HG03342 (cell line): Measurements from ENCODE around the gene KPNB1.

Source experiments
- ATAC-seq: cut with Tn5 transposase; IDR thresholded peaks from one replicate; pipeline ENCODE4 v1.9.1; 2021; ENCODE audit warnings: mild to moderate bottlenecking, moderate library complexity; ENCODE audit not compliant: unreplicated experiment

The KPNB1 gene

GRCh38 chr17:47696717-47697642, 47.3 kb downstream of the KPNB1 start:
- no peak for ATAC-seq

DNA sequence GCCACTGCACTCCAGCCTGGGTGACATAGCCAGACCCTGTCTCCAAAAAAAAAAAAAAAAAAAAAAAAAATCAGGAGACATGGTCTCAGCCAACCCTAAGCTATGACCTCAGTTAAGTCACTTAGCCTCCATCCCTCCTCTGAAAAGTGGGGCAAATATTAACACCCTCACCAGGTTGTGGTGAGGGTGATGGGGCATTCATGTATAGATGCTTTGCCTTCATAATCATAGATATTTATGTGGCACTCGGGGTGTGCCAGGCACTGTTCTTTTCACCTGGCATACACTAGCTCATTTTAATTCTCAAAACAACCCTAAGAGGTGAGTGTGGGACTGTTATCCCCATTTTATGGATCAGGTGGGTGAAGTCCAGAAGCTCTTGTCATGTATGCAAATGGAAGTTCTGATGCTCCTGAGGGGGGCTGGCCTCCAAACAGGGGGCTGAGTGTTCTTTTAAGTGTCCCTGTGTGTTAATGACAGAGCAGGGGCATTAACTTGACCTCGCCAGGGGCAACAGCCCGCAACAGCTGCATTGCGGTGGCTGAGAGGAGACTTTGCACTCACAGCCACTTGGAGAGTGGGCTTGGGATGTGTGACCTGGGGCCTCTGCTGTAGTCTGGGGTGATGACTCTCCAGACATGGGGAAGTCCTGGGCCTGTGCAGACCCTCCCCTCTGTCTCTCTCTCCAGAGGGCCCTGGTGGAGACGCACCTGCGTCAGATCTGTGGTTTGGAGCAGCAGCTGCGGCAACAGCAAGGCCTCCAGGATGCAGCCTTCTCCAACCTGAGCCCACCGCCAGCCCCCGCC, 48.4 kb downstream of the KPNB1 start:
- ATAC-seq: no peak

GRCh38 chr17:47698749-47699535, 49.2 kb downstream of the KPNB1 start:
- no peak for ATAC-seq

- no peak for ATAC-seq
These were observed 49.8 kb downstream of the KPNB1 start for GRCh38 chr17:47699536-47699840.

- no peak for ATAC-seq
These were observed 51.0 kb downstream of the KPNB1 start for GRCh38 chr17:47700471-47701449.

- no peak for ATAC-seq
These were observed 51.9 kb downstream of the KPNB1 start for GRCh38 chr17:47701608-47702007.

GRCh38 chr17:47702391-47702995, 52.8 kb downstream of the KPNB1 start:
- no peak for ATAC-seq

DNA sequence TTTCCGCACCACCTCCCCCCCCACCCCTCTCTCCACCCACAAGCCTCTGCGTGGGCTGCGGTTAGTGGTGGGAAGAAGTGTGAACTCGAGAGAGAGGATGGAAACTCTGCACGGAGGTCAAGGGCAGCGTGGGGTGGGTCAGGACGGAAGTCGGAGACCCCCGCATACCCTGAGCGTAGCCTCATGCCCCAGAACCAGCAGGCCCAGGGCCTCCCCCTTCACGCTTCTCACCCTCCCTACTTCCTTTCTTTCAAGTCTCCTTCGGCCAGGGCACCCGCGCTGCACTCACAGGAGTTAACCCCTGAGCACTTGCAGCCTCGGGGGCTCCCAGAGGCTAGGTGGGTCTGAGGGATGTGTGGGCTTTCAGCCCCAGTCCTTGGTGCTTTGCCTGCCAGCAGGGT, 53.5 kb downstream of the KPNB1 start:
- no peak for ATAC-seq

GRCh38 chr17:47703671-47704070, 54.0 kb downstream of the KPNB1 start:
- ATAC-seq: no peak

- no peak for ATAC-seq
These were observed 54.4 kb downstream of the KPNB1 start for GRCh38 chr17:47704116-47704515.

GRCh38 chr17:47704736-47705135, 55.0 kb downstream of the KPNB1 start:
- no peak for ATAC-seq

DNA sequence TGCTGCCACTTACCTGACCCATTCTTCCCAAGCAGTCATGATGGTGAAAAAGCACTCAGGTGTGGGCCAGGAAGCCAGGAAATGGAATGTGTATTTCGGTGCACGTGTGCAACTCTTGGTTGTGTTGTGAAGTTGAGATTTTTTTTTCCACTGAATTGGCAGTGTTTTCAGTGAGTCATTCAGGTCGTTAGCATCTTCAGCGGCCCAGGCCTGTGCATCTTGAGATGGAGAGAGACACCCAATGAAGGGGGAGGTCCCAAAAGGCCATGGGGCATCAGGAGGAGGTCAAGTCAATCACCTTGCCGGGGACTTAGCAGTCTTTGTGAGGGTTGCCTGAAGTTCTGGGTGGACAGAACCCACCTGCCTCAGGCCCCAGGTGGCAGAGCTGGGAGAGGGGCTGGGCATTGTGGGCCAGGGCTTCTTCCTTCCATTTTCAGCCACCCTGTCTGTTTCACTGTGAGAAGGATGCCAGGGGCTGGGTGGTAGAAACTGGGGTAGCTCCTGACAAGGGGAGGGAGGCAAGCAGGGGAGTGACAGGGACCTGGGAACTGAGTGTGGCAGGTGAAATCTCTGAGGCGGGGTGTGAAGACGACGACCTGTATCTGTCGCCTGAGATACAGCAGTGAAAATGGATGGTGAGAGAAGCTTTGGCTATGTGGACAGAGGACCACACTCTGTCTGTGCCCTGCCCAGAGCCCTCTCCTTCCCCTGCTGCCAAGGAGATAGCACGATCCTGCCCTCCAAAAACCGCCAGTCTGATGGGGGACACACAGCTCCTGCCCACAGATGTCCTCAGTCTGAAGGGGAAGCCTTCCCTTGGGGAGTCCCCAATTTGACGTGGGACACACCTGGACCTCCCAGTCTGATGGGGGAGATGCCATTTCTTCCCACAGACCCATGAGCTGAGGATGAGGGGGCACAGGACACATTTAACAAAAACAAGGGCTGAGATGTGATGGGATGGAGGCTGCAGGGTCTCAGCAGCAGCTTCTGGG, 56.1 kb downstream of the KPNB1 start:
- ATAC-seq: no peak

- no peak for ATAC-seq
These were observed 57.5 kb downstream of the KPNB1 start for GRCh38 chr17:47707056-47707804.

GRCh38 chr17:47707884-47708283, 58.2 kb downstream of the KPNB1 start:
- ATAC-seq: no peak

DNA sequence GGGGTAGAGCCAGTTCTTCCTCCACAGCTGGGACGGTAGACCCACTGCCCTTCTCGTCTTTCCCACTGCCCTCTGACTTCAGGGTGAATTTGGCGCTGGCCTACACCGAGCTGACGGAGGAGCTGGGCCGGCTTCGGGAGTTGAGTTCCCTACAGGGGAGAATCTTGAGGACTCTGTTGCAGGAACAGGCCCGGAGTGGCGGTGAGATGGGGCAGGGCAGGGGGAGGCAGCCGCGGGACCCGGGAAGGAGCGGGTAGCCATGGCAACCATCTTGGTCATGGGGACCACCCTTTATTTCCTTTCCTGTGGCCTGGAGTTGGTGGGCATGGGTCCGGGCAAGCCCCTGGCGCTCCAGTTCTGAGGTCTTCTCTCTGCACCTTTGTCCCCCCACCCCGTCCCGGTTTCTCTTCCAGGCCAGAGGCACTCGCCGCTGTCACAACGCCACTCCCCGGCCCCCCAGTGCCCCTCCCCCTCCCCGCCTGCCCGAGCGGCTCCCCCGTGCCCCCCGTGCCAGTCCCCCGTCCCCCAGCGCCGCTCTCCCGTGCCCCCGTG, 58.7 kb downstream of the KPNB1 start:
- ATAC-seq: no peak

DNA sequence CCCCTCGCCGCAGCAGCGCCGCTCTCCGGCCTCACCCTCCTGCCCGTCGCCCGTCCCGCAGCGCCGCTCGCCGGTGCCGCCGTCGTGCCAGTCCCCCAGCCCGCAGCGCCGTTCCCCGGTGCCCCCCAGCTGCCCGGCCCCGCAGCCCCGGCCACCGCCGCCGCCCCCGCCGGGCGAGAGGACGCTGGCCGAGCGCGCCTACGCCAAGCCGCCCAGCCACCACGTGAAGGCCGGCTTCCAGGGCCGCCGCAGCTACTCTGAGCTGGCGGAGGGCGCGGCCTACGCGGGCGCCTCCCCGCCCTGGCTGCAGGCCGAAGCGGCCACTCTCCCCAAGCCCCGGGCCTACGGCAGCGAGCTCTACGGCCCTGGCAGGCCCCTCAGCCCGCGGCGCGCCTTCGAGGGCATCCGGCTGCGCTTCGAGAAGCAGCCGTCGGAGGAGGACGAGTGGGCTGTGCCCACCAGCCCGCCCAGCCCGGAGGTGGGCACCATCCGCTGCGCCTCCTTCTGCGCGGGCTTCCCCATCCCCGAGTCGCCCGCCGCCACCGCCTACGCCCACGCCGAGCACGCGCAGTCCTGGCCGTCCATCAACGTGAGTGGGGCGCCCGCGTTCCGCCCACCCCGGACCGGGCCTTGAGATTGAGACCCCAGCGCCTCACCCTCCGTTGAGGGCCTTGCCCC, 59.3 kb downstream of the KPNB1 start:
- no peak for ATAC-seq

- no peak for ATAC-seq
These were observed 59.9 kb downstream of the KPNB1 start for GRCh38 chr17:47709594-47709993.
